SK-MEL-5 (cell line): ENCODE data around the gene ATRN. TPM values are rescaled to one million over a fixed set of nuclear protein-coding genes. Genes with fewer than 3 reads are reported as not detected.

Source experiments
- DNase-seq: peaks from one replicate; pipeline ENCODE4 v3.0.0-alpha.2; 2016; ENCODE audit warnings: low read depth, low spot score
- in situ Hi-C: cut with HindIII; loops from 2 replicates; pipeline ENCODE4 v1.10.0; 2016; ENCODE audit warnings: low sequenced_read_pairs, high pct_unique_total_duplicates, low pct_unique_long_range_greater_than_20kb
- total RNA-seq: library from RNA; depleted of rRNA; stranded (reverse); fragments of >200 nt; shearing (Covaris generic); gene quantifications from 2 replicates; pipeline ENCODE4 v1.2.3, GENCODE V29; 2014

Gene ATRN
- total RNA-seq, 1 experiment from 2014 or later: 53.6 TPM

GRCh38 chr20:3545401-3545925, 74.6 kb downstream of the ATRN start:
- in situ Hi-C loops: no loop called here
- DNase-seq: peak; percentile 73

- DNase-seq: no peak
- in situ Hi-C loops: no loop called here
Observed at GRCh38 chr20:3547906-3548305, 77.1 kb downstream of the ATRN start.

- in situ Hi-C loops: no loop called here
- no peak for DNase-seq
Observed at GRCh38 chr20:3550837-3551236, 80.0 kb downstream of the ATRN start.

GRCh38 chr20:3551681-3552434, 81.0 kb downstream of the ATRN start:
- DNase-seq: no peak
- in situ Hi-C loops: no loop called here

- in situ Hi-C loops: no loop called here
- DNase-seq: no peak
Observed at GRCh38 chr20:3553663-3554062, 82.8 kb downstream of the ATRN start.

GRCh38 chr20:3557237-3557785, 86.5 kb downstream of the ATRN start:
- in situ Hi-C loops: no loop called here
- no peak for DNase-seq

GRCh38 chr20:3559231-3559630, 88.4 kb downstream of the ATRN start:
- DNase-seq: no peak

GRCh38 chr20:3559637-3560036, 88.8 kb downstream of the ATRN start:
- in situ Hi-C loops: no loop called here
- no peak for DNase-seq

More at GRCh38 chr20:3559231-3559630, 88.4 kb downstream of the ATRN start:
- in situ Hi-C loops: no loop called here

GRCh38 chr20:3560162-3560561, 89.3 kb downstream of the ATRN start:
- in situ Hi-C loops: no loop called here
- peak; percentile 17 for DNase-seq

GRCh38 chr20:3560578-3560977, 89.8 kb downstream of the ATRN start:
- DNase-seq: no peak
- in situ Hi-C loops: no loop called here

- in situ Hi-C loops: no loop called here
- DNase-seq: no peak
Observed at GRCh38 chr20:3563133-3563532, 92.3 kb downstream of the ATRN start.

- in situ Hi-C loops: no loop called here
- DNase-seq: peak; percentile 74
Observed at GRCh38 chr20:3563548-3564177, 92.8 kb downstream of the ATRN start.

- in situ Hi-C loops: no loop called here
- no peak for DNase-seq
Observed at GRCh38 chr20:3565851-3566250, 95.0 kb downstream of the ATRN start.

GRCh38 chr20:3572151-3572550, 101.3 kb downstream of the ATRN start:
- peak; percentile 22 for DNase-seq
- in situ Hi-C loops: no loop called here

- in situ Hi-C loops: no loop called here
- DNase-seq: no peak
Observed at GRCh38 chr20:3576363-3576762, 105.5 kb downstream of the ATRN start.

- DNase-seq: no peak
- in situ Hi-C loops: no loop called here
Observed at GRCh38 chr20:3577366-3577765, 106.5 kb downstream of the ATRN start.

GRCh38 chr20:3580412-3580811, 109.6 kb downstream of the ATRN start:
- in situ Hi-C loops: no loop called here
- DNase-seq: no peak

GRCh38 chr20:3583765-3584164, 112.9 kb downstream of the ATRN start:
- no peak for DNase-seq
- in situ Hi-C loops: no loop called here

GRCh38 chr20:3586093-3586492, 115.3 kb downstream of the ATRN start:
- DNase-seq: no peak
- in situ Hi-C loops: no loop called here
